ENCODE data around the gene RIOK2. TPM values are rescaled to one million over a fixed set of nuclear protein-coding genes. Genes with fewer than 3 reads are reported as not detected.

The RIOK2 gene
- total and polyA plus RNA-seq, 2 of the 8 experiments (the other 6 are each of a cell fraction or from before 2014, with no cell fraction given): 5.4 to 35.0 TPM

DNA sequence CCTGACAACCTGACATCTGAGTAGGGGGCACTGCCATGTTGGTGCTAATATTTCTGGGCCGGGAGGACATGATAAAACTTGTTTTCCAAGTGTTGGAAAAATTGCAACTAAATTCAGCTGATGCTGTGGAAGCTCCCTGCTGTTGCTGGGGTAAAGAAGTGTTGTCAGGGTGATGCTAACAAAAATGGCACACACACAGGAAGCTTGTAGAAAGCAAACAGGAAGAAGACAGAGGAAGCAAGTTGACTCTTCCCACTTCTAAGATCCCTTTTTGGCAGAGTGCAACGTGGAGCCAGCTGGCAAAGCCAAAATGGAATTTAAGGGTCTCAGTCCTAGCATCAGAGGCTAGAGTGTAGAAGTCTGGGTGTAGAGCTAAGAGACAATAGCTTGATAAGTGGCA is 11.3 kb upstream of the RIOK2 start:
- FAIRE-seq (no peak), DNase-seq (ENCODE audit: low read depth in 1 of 2, low spot score in 2 of 2) (no peak)
- no peak overlapping the region for H2BK5ac ChIP-seq (ENCODE audit: low read depth, low read length)
- no peak overlapping the region for H3K14ac ChIP-seq (ENCODE audit: insufficient read length)
- no peaks in the 10 kb centered on the region for H4K20me1 ChIP-seq (replicated peaks in 1 of 2; ENCODE audit: control insufficient read depth in 1 of 2, insufficient read depth in 2 of 2, low read length in 2 of 2)
- H3K9me3 ChIP-seq (ENCODE audit: insufficient read depth in 2 of 2, low read depth in 1 of 2, low read length in 1 of 2): no peaks in the 10 kb centered on the region
- no peak overlapping the region for H2AFZ ChIP-seq (ENCODE audit: low read length)
- no peaks in the 10 kb centered on the region for H3K27me3 ChIP-seq (replicated peaks in 1 of 4; ENCODE audit: control insufficient read depth in 3 of 4, extremely low read depth in 1 of 4, insufficient read depth in 3 of 4, low read length in 3 of 4)
- H3K18ac ChIP-seq (ENCODE audit: extremely low read depth, low read length): no peak overlapping the region
- no peak overlapping the region for H4K8ac ChIP-seq (ENCODE audit: extremely low read depth, insufficient read depth, low read length)
- H4K91ac ChIP-seq (replicated peaks; ENCODE audit: insufficient read length, low read length): no peak overlapping the region
- H2BK20ac ChIP-seq (ENCODE audit: low read length): no peak overlapping the region
- ChIA-PET POLR2A (ENCODE audit: partially characterized antibody) (interaction anchor here (0.6 kb wide), 1 partner anchor 678 kb away, joined by 3 read pairs; no protein-coding TSS in a partner anchor), CTCF (ENCODE audit: partially characterized antibody) (interaction anchor here (1.0 kb wide), 1 partner anchor 12 kb away, joined by 3 read pairs; the partner anchor contains the start of gene RIOK2)
- no peaks in the 10 kb centered on the region for H3K4me1 ChIP-seq (replicated peaks in 1 of 4; ENCODE audit: control insufficient read depth in 3 of 4, insufficient read depth in 4 of 4, low read length in 3 of 4)
- H3K36me3 ChIP-seq (ENCODE audit: control insufficient read depth in 2 of 4, insufficient read depth in 4 of 4, low read length in 3 of 4): no peaks in the 10 kb centered on the region
- H3K9ac ChIP-seq (replicated peaks in 1 of 4; ENCODE audit: extremely low read depth in 1 of 4, low read depth in 3 of 4, low read length in 3 of 4): no peak overlapping the region
- no peak overlapping the region for H2BK12ac ChIP-seq (ENCODE audit: low read depth, low read length)
- no peaks in the 10 kb centered on the region for H3K23me2 ChIP-seq (ENCODE audit: low read depth, low read length)
- no peaks in the 10 kb centered on the region for H3K79me2 ChIP-seq (ENCODE audit: control insufficient read depth in 1 of 2, insufficient read depth in 2 of 2, low read length in 2 of 2)
- H2AK5ac ChIP-seq (ENCODE audit: low read depth, low read length): no peak overlapping the region
- H2BK15ac ChIP-seq (ENCODE audit: low read length): no peak overlapping the region
- H3K4ac ChIP-seq (replicated peaks; ENCODE audit: insufficient read length, low read depth, low read length): no peak overlapping the region
- H3K27ac ChIP-seq (ENCODE audit: low read depth, low read length): no peak overlapping the region
- no peak overlapping the region for H3K4me3 ChIP-seq (ENCODE audit: extremely low read depth in 1 of 4, insufficient read depth in 2 of 4, low read depth in 3 of 4, low read length in 4 of 4)
- no peak overlapping the region for H3K4me2 ChIP-seq (ENCODE audit: insufficient read depth in 1 of 2, low read depth in 2 of 2, low read length in 2 of 2)
- no peak overlapping the region for H3K56ac ChIP-seq (replicated peaks; ENCODE audit: insufficient read length, low read depth, low read length)
- no peak overlapping the region for H2BK120ac ChIP-seq (replicated peaks; ENCODE audit: low read depth, low read length)
- H3K23ac ChIP-seq (ENCODE audit: insufficient read length): no peak overlapping the region
- H3K79me1 ChIP-seq (ENCODE audit: low read depth, low read length): no peaks in the 10 kb centered on the region; the same call in 1 of the 2 replicates
- WGBS, 2 experiments (ENCODE audit: extremely low coverage in 1 of 2, insufficient coverage in 1 of 2, insufficient read length in 1 of 2, insufficient replicate concordance in 2 of 2, low coverage in 1 of 2, low lambda C conversion rate in 2 of 2, missing lambda C conversion rate in 1 of 2): 38% methylated on average over 2 of the region's 2 CpGs; no CpG with 5 or more reads in 1 of the 2 experiments
- no peak overlapping the region for H4K5ac ChIP-seq (ENCODE audit: insufficient read length, low read depth, low read length)
- TF ChIP-seq CTBP2 (IDR thresholded peaks at IDR 0.05; ENCODE audit: borderline replicate concordance, insufficient read depth, insufficient read length, low read length) (no peak), SAP30 (IDR thresholded peaks at IDR 0.05; ENCODE audit: insufficient read depth, insufficient replicate concordance, low read length) (no peak), GTF2F1 (IDR thresholded peaks at IDR 0.05; ENCODE audit: borderline replicate concordance, low read depth, low read length) (no peak), ZNF274 (IDR thresholded peaks at IDR 0.05; ENCODE audit: borderline replicate concordance, extremely low read depth, low read length) (no peak), TEAD4 (IDR thresholded peaks at IDR 0.05; ENCODE audit: low read depth, low read length) (no peak), TAF7 (optimal IDR thresholded peaks at IDR 0.05; ENCODE audit: borderline replicate concordance, low read depth, low read length) (no peak), SP4 (IDR thresholded peaks at IDR 0.05; ENCODE audit: low read length) (no peak), BCL11A (IDR thresholded peaks at IDR 0.05; ENCODE audit: low read depth in 2 of 2, low read length in 2 of 2) (no peak), SP1 (IDR thresholded peaks at IDR 0.05; ENCODE audit: low read depth, low read length) (no peak)
